GM12878 (cell line): Measurements from ENCODE around the gene KRT79. TPM values are rescaled to one million over a fixed set of nuclear protein-coding genes. Genes with fewer than 3 reads are reported as not detected.

Experiments
- BCL11A ChIP-seq: IDR thresholded peaks from 2 replicates; pipeline ENCODE4 v1.6.1; 2011; ENCODE audit warnings: low read depth, low read length
- CBFB ChIP-seq: IDR thresholded peaks from 2 replicates; pipeline ENCODE4 v1.6.1; 2016; ENCODE audit warnings: antibody characterized with exemption, low read depth
- HCFC1 ChIP-seq: fragments of 150-350 bp; IDR thresholded peaks from 2 replicates; pipeline ENCODE4 v1.6.1; 2014; ENCODE audit warnings: low read length
- KDM1A ChIP-seq: fragments of 200-600 bp; sonication (generic); IDR thresholded peaks from 2 replicates; pipeline ENCODE4 v1.6.1; 2016; ENCODE audit warnings: borderline replicate concordance
- PAX5 ChIP-seq: IDR thresholded peaks from 2 replicates; pipeline ENCODE4 v1.6.1; 2011; ENCODE audit warnings: low read depth, low read length, borderline replicate concordance
- POLR2A ChIP-seq: IDR thresholded peaks from 2 replicates; pipeline ENCODE4 v1.6.1; 2011; ENCODE audit warnings: low read depth, mild to moderate bottlenecking, low read length
- RAD21 ChIP-seq: IDR thresholded peaks from 2 replicates; pipeline ENCODE4 v1.6.1; 2011; ENCODE audit warnings: mild to moderate bottlenecking, low read depth, low read length, moderate library complexity; ENCODE audit not compliant: insufficient read depth
- RCOR1 ChIP-seq: conservative IDR thresholded peaks from 2 replicates; pipeline ENCODE4 v1.6.1; 2012; ENCODE audit warnings: low read depth, low read length, improper control_type of control experiment
- REST ChIP-seq: IDR thresholded peaks from 2 replicates; pipeline ENCODE4 v1.6.1; 2012; ENCODE audit warnings: mild to moderate bottlenecking, low read depth, low read length
- WRNIP1 ChIP-seq: IDR thresholded peaks from 2 replicates; pipeline ENCODE4 v1.6.1; 2011; ENCODE audit warnings: low read depth, low read length, improper control_type of control experiment, borderline replicate concordance
- polyA plus RNA-seq, 11 experiments: library from polyadenylated mRNA; depleted of rRNA in 4 of 11; unstranded in 6 of 11; stranded (reverse) in 5 of 11; fragments of >200 nt; fragmentation: Nextera tagmentation in 4 of 11; fragmentation: Illumina TruSeq in 1 of 11; extraction: Ambion mirVana in 4 of 11; extraction: Trizol in 1 of 11; gene quantifications; 1 replicate in 1 of 11; 2 replicates in 10 of 11; pipeline versions ENCODE4 v1.2.1 to v1.2.3, GENCODE V29; 2011 to 2016; ENCODE audit warnings: inconsistent platforms in 2 of 11, missing spikeins in 2 of 11, low read depth in 1 of 11
- total RNA-seq, 4 experiments: library from RNA; depleted of rRNA in 3 of 4; stranded (reverse); fragments of >200 nt in 3 of 4; fragmentation: Illumina TruSeq in 1 of 4; extraction: Trizol in 1 of 4; gene quantifications; 2 replicates each; pipeline versions ENCODE4 v1.2.1 to v1.2.3, GENCODE V29; 2013 to 2021
- TF ChIP-seq, protein P1 (sequence below): fragments of 450-650 bp; IDR thresholded peaks from 2 replicates; pipeline ENCODE4 v1.6.1; 2017; ENCODE audit warnings: mild to moderate bottlenecking, moderate library complexity
- TF ChIP-seq, protein P2 (sequence below): IDR thresholded peaks from 2 replicates; pipeline ENCODE4 v1.6.1; 2012; ENCODE audit warnings: low read depth, low read length, improper control_type of control experiment

KRT79 gene
- total and polyA plus RNA-seq, 10 of the 15 experiments (the other 5 are each of a cell fraction or from before 2014, with no cell fraction given) = 0.03 to 0.09 (median 0.07) TPM; not detected in 7

GRCh38 chr12:52797529-52797894, 36.6 kb downstream of the KRT79 start (continued):
- TF ChIP-seq CBFB (no peak), REST (no peak), PAX5 (no peak), KDM1A (no peak), RAD21 (no peak), BCL11A (no peak), RCOR1 (no peak), HCFC1 (no peak), POLR2A (no peak), WRNIP1 (no peak)
- TF ChIP-seq, protein P1, sequence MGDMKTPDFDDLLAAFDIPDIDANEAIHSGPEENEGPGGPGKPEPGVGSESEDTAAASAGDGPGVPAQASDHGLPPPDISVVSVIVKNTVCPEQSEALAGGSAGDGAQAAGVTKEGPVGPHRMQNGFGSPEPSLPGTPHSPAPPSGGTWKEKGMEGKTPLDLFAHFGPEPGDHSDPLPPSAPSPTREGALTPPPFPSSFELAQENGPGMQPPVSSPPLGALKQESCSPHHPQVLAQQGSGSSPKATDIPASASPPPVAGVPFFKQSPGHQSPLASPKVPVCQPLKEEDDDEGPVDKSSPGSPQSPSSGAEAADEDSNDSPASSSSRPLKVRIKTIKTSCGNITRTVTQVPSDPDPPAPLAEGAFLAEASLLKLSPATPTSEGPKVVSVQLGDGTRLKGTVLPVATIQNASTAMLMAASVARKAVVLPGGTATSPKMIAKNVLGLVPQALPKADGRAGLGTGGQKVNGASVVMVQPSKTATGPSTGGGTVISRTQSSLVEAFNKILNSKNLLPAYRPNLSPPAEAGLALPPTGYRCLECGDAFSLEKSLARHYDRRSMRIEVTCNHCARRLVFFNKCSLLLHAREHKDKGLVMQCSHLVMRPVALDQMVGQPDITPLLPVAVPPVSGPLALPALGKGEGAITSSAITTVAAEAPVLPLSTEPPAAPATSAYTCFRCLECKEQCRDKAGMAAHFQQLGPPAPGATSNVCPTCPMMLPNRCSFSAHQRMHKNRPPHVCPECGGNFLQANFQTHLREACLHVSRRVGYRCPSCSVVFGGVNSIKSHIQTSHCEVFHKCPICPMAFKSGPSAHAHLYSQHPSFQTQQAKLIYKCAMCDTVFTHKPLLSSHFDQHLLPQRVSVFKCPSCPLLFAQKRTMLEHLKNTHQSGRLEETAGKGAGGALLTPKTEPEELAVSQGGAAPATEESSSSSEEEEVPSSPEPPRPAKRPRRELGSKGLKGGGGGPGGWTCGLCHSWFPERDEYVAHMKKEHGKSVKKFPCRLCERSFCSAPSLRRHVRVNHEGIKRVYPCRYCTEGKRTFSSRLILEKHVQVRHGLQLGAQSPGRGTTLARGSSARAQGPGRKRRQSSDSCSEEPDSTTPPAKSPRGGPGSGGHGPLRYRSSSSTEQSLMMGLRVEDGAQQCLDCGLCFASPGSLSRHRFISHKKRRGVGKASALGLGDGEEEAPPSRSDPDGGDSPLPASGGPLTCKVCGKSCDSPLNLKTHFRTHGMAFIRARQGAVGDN = no peak
- TF ChIP-seq, protein P2, sequence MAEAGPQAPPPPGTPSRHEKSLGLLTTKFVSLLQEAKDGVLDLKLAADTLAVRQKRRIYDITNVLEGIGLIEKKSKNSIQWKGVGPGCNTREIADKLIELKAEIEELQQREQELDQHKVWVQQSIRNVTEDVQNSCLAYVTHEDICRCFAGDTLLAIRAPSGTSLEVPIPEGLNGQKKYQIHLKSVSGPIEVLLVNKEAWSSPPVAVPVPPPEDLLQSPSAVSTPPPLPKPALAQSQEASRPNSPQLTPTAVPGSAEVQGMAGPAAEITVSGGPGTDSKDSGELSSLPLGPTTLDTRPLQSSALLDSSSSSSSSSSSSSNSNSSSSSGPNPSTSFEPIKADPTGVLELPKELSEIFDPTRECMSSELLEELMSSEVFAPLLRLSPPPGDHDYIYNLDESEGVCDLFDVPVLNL = no peak
- TF ChIP-seq, all 136 proteins: peak for 0
